GM12878 (cell line): ENCODE results near the gene UBE3D. TPM values are rescaled to one million over a fixed set of nuclear protein-coding genes. Genes with fewer than 3 reads are reported as not detected.
A peak's percentile ranks its signal among the peaks of the same experiment; 100 is the strongest.

Source experiments
- BCL3 ChIP-seq: IDR thresholded peaks from 2 replicates; pipeline ENCODE4 v1.6.1; 2011; ENCODE audit warnings: borderline replicate concordance, low read depth, mild to moderate bottlenecking, moderate library complexity, low read length; ENCODE audit not compliant: insufficient read depth, poor library complexity, severe bottlenecking
- CREM ChIP-seq: IDR thresholded peaks from 2 replicates; pipeline ENCODE4 v1.6.1; 2014; ENCODE audit warnings: antibody characterized with exemption, low read depth
- CTCF ChIP-seq, 3 experiments: IDR thresholded peaks in 2 of 3; conservative IDR thresholded peaks in 1 of 3; 2 replicates each; pipeline ENCODE4 v1.5.1; 2011; ENCODE audit warnings: low read depth in 3 of 3, low read length in 3 of 3, mild to moderate bottlenecking in 3 of 3, control low read depth in 2 of 3, moderate library complexity in 2 of 3, inconsistent platforms in 1 of 3, mixed read lengths in 1 of 3; ENCODE audit not compliant: control insufficient read depth in 2 of 3, insufficient read depth in 1 of 3; ENCODE audit errors: extremely low read depth in 1 of 3
- IRF5 ChIP-seq: fragments of 450-650 bp; IDR thresholded peaks from 2 replicates; pipeline ENCODE4 v1.6.1; 2017; ENCODE audit warnings: borderline replicate concordance
- MEF2B ChIP-seq: fragments of 450-650 bp; IDR thresholded peaks from 2 replicates; pipeline ENCODE4 v1.6.1; 2018; ENCODE audit warnings: mild to moderate bottlenecking, moderate library complexity; ENCODE audit not compliant: partially characterized antibody, poor library complexity, severe bottlenecking
- NFIC ChIP-seq: IDR thresholded peaks from 2 replicates; pipeline ENCODE4 v1.6.1; 2012; ENCODE audit warnings: low read depth, mild to moderate bottlenecking, inconsistent platforms, low read length, moderate library complexity
- NFYB ChIP-seq: IDR thresholded peaks from 2 replicates; pipeline ENCODE4 v1.6.1; 2011; ENCODE audit warnings: low read depth, mild to moderate bottlenecking, low read length, improper control_type of control experiment, moderate library complexity; ENCODE audit not compliant: insufficient read depth
- NR2C1 ChIP-seq: fragments of 450-650 bp; IDR thresholded peaks from 2 replicates; pipeline ENCODE4 v1.6.1; 2017; ENCODE audit warnings: antibody characterized with exemption, mild to moderate bottlenecking, moderate library complexity
- NR2C2 ChIP-seq: IDR thresholded peaks from 2 replicates; pipeline ENCODE4 v1.6.1; 2011; ENCODE audit warnings: borderline replicate concordance, low read depth; ENCODE audit not compliant: control insufficient read depth, insufficient read length
- NR2F1 ChIP-seq: fragments of 450-650 bp; conservative IDR thresholded peaks from 2 replicates; pipeline ENCODE4 v1.6.1; 2017; ENCODE audit warnings: mild to moderate bottlenecking
- PRDM15 ChIP-seq: fragments of 450-650 bp; formaldehyde crosslinking; IDR thresholded peaks from 2 replicates; pipeline ENCODE4 v1.4.0; 2020; ENCODE audit warnings: mild to moderate bottlenecking, moderate library complexity
- RELA ChIP-seq: fragments of 450-650 bp; IDR thresholded peaks from 2 replicates; pipeline ENCODE4 v1.8.0; 2014; ENCODE audit warnings: borderline replicate concordance; ENCODE audit not compliant: partially characterized antibody
- RELB ChIP-seq: fragments of 450-650 bp; IDR thresholded peaks from 2 replicates; pipeline ENCODE4 v1.6.1; 2017; ENCODE audit warnings: low read depth, mild to moderate bottlenecking, moderate library complexity
- SMARCA5 ChIP-seq: fragments of 450-650 bp; IDR thresholded peaks from 2 replicates; pipeline ENCODE4 v1.6.1; 2017; ENCODE audit warnings: mild to moderate bottlenecking
- STAT3 ChIP-seq: IDR thresholded peaks from 2 replicates; pipeline ENCODE4 v1.6.1; 2011; ENCODE audit warnings: low read depth, low read length, improper control_type of control experiment
- polyA plus RNA-seq, 11 experiments: library from polyadenylated mRNA; depleted of rRNA in 4 of 11; unstranded in 6 of 11; stranded (reverse) in 5 of 11; fragments of >200 nt; fragmentation: Nextera tagmentation in 4 of 11; fragmentation: Illumina TruSeq in 1 of 11; extraction: Ambion mirVana in 4 of 11; extraction: Trizol in 1 of 11; gene quantifications; 1 replicate in 1 of 11; 2 replicates in 10 of 11; pipeline versions ENCODE4 v1.2.1 to v1.2.3, GENCODE V29; 2011 to 2016; ENCODE audit warnings: inconsistent platforms in 2 of 11, missing spikeins in 2 of 11, low read depth in 1 of 11
- total RNA-seq, 4 experiments: library from RNA; depleted of rRNA in 3 of 4; stranded (reverse); fragments of >200 nt in 3 of 4; fragmentation: Illumina TruSeq in 1 of 4; extraction: Trizol in 1 of 4; gene quantifications; 2 replicates each; pipeline versions ENCODE4 v1.2.1 to v1.2.3, GENCODE V29; 2013 to 2021

The UBE3D gene
- total and polyA plus RNA-seq, 10 of the 15 experiments (the other 5 are each of a cell fraction or from before 2014, with no cell fraction given) = 4.3 to 9.0 (median 7.5) TPM

GRCh38 chr6:83071023-83071422 is 5.4 kb upstream of the UBE3D start (continued):
- TF ChIP-seq RELA = no peak
- TF ChIP-seq CREM = peak; percentile 57; the same call in 1 of the 2 replicates
- peak; percentile 63 for TF ChIP-seq RELB
- no peak; the same call in 1 of the 2 replicates for TF ChIP-seq STAT3
- no peak for TF ChIP-seq NFYB
- TF ChIP-seq NFIC = no peak
- TF ChIP-seq IRF5 = no peak
- TF ChIP-seq MEF2B = no peak
- no peak for TF ChIP-seq NR2C2
- TF ChIP-seq BCL3 = no peak
- TF ChIP-seq NR2C1 = no peak
- 0 out of 2 replicates have a peak, but pooled peaks have one; percentile 46 for TF ChIP-seq SMARCA5
- TF ChIP-seq NR2F1 = no peak
- TF ChIP-seq CTCF (IDR thresholded peaks at IDR 0.05 in 2 of 3, conservative IDR thresholded peaks at IDR 0.05 in 1 of 3; ENCODE audit: control insufficient read depth in 2 of 3, extremely low read depth in 1 of 3, insufficient read depth in 1 of 3, low read depth in 3 of 3, low read length in 3 of 3) = no peak
- no peak for TF ChIP-seq PRDM15 (CRISPR knock-in tag)
